ENCODE results near the gene C2CD2L. TPM values are rescaled to one million over a fixed set of nuclear protein-coding genes. Genes with fewer than 3 reads are reported as not detected.

The C2CD2L gene
- 3.9 and 4.6 TPM in 2 replicates for total RNA-seq

GRCh38 chr11:119106564-119107537, at the start of gene C2CD2L:
TSS of gene C2CD2L (plus strand) at chr11:119107344. CDS start at chr11:119107742, 398 bp downstream.

GRCh38 chr11:119067371-119068222, 39.5 kb upstream of the C2CD2L start, which contains the start of gene VPS11:
TSS of gene VPS11 (plus strand) at chr11:119067818. CDS start at chr11:119067824, 6 bp downstream.

GRCh38 chr11:119084663-119085436, 22.3 kb upstream of the C2CD2L start, which contains the start of gene HMBS:
TSS of gene HMBS (plus strand) at chr11:119084881. CDS start at chr11:119085034, 153 bp downstream.

GRCh38 chr11:119101759-119102423, 5.3 kb upstream of the C2CD2L start, which contains the start of gene DPAGT1:
TSS of gene DPAGT1 (minus strand) at chr11:119101853. CDS start at chr11:119101655, 198 bp downstream.

GRCh38 chr11:119121008-119121810, 14.1 kb downstream of the C2CD2L start, which contains the start of gene HINFP:
TSS of gene HINFP (plus strand) at chr11:119121580. CDS start at chr11:119126945, 5,365 bp downstream.

GRCh38 chr11:119149018-119149785, 42.1 kb downstream of the C2CD2L start, which contains the start of gene ABCG4:
TSS of gene ABCG4 (plus strand) at chr11:119149052. CDS start at chr11:119149966, 914 bp downstream.

Other genes with a start within 250 kb of the C2CD2L start
- not detected in 2 replicates for gene CXCR5, start 223.5 kb upstream of the C2CD2L start, total RNA-seq
- gene BCL9L, start 181.4 kb upstream of the C2CD2L start, total RNA-seq: 41.5 and 57.4 TPM in 2 replicates
- not detected in 2 replicates for gene UPK2, start 151.0 kb upstream of the C2CD2L start, total RNA-seq
- gene FOXR1, start 135.6 kb upstream of the C2CD2L start, total RNA-seq: not detected in 2 replicates
- gene CENATAC, start 109.2 kb upstream of the C2CD2L start, total RNA-seq: 5.7 and 16.8 TPM in 2 replicates
- gene RPS25, start 89.0 kb upstream of the C2CD2L start, total RNA-seq: 2,131 and 3,333 TPM in 2 replicates
- gene TRAPPC4, start 88.6 kb upstream of the C2CD2L start, total RNA-seq: 76.9 and 85.3 TPM in 2 replicates
- gene SLC37A4, start 76.5 kb upstream of the C2CD2L start, total RNA-seq: 12.2 and 12.8 TPM in 2 replicates
- gene HYOU1, start 50.1 kb upstream of the C2CD2L start, total RNA-seq: 79.2 and 89.9 TPM in 2 replicates
- gene VPS11, start 39.5 kb upstream of the C2CD2L start, total RNA-seq: 25.2 and 25.4 TPM in 2 replicates
- gene HMBS, start 22.5 kb upstream of the C2CD2L start, total RNA-seq: 9.6 and 13.2 TPM in 2 replicates
- gene DPAGT1, start 5.5 kb upstream of the C2CD2L start, total RNA-seq: 20.3 and 30.8 TPM in 2 replicates
- gene HINFP, start 14.2 kb downstream of the C2CD2L start, total RNA-seq: 8.8 and 9.4 TPM in 2 replicates
- 0.10 and 0.31 TPM in 2 replicates for gene ABCG4, start 41.7 kb downstream of the C2CD2L start, total RNA-seq
- 17.7 and 20.2 TPM in 2 replicates for gene NLRX1, start 61.4 kb downstream of the C2CD2L start, total RNA-seq
- not detected in 2 replicates for gene NHERF4, start 78.1 kb downstream of the C2CD2L start, total RNA-seq
- 6.3 and 7.1 TPM in 2 replicates for gene CBL, start 99.0 kb downstream of the C2CD2L start, total RNA-seq
- 153 and 177 TPM in 2 replicates for gene MCAM, start 209.8 kb downstream of the C2CD2L start, total RNA-seq
- gene RNF26, start 227.2 kb downstream of the C2CD2L start, total RNA-seq: 16.1 and 16.2 TPM in 2 replicates
- gene C1QTNF5, start 233.5 kb downstream of the C2CD2L start, total RNA-seq: 28.5 and 36.9 TPM in 2 replicates
- 0.12 TPM in 1 of 2 replicates, not detected in the other for gene MFRP, start 239.4 kb downstream of the C2CD2L start, total RNA-seq

All from cardiac ventricle fibroblast (primary cell).